Measurements from ENCODE around the gene SBF2.

Gene SBF2

DNA sequence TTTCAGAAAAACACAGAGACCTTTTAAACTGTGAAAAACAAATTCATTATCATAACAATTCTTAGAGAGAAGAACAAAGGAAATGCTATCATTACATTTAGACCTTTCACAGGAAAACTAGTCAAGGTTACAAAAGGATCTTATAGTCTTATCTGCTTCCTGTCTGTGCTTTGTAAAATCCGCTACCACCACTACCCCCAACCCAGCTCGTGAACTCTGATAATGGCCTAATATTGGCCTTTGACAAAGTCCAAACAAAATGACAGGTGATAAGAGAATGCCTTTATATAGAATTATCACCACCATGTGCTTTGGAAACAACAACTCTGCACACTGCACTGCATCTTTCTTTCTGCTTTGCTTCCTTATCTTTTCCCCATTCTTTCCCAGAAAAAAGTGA, 272.5 kb downstream of the SBF2 start:
- FAIRE-seq (no peak), DNase-seq (ENCODE audit: insufficient read length, low spot score) (no peak)
- no peak for TF ChIP-seq POLR2AphosphoS5 (IDR thresholded peaks at IDR 0.05; ENCODE audit: low read depth, low read length)
- no peak for TF ChIP-seq SPI1 (IDR thresholded peaks at IDR 0.05; ENCODE audit: low read depth, low read length)
- TF ChIP-seq POLR2A (IDR thresholded peaks at IDR 0.05; ENCODE audit: low read depth, low read length), result no peak
- no peak for TF ChIP-seq TAF1 (IDR thresholded peaks at IDR 0.05; ENCODE audit: low read depth, low read length)
- TF ChIP-seq POU2F2 (IDR thresholded peaks at IDR 0.05; ENCODE audit: low read depth, low read length), result no peak
- no peak for TF ChIP-seq PAX5 (IDR thresholded peaks at IDR 0.05; ENCODE audit: insufficient read depth, low read length, severe bottlenecking)

DNA sequence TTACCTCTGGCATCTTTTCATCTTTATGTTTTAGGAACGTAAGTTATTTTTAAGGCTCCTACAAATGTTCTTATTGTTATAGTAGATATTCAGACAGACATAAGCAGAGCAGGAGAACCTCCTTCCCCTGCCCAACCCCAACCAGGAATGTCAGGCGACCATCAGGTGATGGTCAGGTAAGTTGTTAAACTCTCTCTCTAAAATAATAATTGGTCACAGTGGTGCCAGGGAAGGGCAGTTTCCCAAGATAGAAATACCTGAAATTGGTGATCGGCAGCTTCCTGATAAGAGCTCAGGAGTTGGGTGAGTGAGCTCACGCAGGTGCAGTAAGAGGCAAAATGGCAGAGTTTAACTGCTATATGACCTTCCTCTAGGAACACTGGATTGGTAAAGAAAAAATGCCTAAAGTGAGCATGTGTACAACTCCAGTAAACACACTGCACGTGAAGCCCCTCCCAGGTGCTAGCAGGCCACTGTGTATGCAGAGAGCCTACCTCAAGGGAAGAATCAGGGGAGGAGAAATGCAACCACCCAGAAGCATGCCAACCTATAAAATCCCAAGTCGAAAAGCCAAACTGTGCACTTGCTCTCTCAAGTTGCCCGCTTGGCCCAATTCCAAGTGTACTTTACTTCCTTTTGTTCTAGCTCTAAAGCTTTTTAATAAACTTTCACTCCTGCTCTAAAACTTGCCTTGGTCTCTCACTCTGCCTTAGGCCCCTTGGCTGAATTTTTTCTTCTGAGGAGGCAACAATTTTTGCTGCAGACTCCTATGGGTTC, 273.9 kb downstream of the SBF2 start:
- TF ChIP-seq POLR2A (IDR thresholded peaks at IDR 0.05; ENCODE audit: low read depth, low read length) (no peak), POU2F2 (IDR thresholded peaks at IDR 0.05; ENCODE audit: low read depth, low read length) (no peak), PAX5 (IDR thresholded peaks at IDR 0.05; ENCODE audit: insufficient read depth, low read length, severe bottlenecking) (no peak), SPI1 (IDR thresholded peaks at IDR 0.05; ENCODE audit: low read depth, low read length) (no peak), TAF1 (IDR thresholded peaks at IDR 0.05; ENCODE audit: low read depth, low read length) (no peak), POLR2AphosphoS5 (IDR thresholded peaks at IDR 0.05; ENCODE audit: low read depth, low read length) (no peak)
- DNase-seq (ENCODE audit: insufficient read length, low spot score) (no peak), FAIRE-seq (no peak)

DNA sequence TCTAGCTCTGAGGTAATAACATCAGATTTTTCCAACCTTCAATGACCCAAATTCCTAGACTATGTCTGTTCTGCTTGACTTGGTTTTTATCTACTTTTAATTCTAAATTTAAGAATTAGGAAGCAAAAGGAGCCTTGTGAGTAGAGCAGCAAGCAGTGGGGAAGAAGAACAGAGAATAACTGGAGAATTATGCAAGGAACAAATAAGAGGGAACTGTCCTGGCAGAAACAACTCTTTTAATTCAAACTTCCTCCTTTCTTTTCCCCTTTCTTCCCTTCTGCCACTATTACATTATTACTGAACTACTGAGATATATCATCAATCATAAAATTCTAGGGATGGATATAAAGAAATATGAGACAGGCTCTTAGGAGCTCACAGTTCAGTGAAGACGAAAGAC, 276.1 kb downstream of the SBF2 start:
- DNase-seq (ENCODE audit: insufficient read length, low spot score) (no peak), FAIRE-seq (no peak)
- TF ChIP-seq POU2F2 (IDR thresholded peaks at IDR 0.05; ENCODE audit: low read depth, low read length) (no peak), POLR2AphosphoS5 (IDR thresholded peaks at IDR 0.05; ENCODE audit: low read depth, low read length) (no peak), PAX5 (IDR thresholded peaks at IDR 0.05; ENCODE audit: insufficient read depth, low read length, severe bottlenecking) (no peak), SPI1 (IDR thresholded peaks at IDR 0.05; ENCODE audit: low read depth, low read length) (no peak), POLR2A (IDR thresholded peaks at IDR 0.05; ENCODE audit: low read depth, low read length) (no peak), TAF1 (IDR thresholded peaks at IDR 0.05; ENCODE audit: low read depth, low read length) (no peak)

DNA sequence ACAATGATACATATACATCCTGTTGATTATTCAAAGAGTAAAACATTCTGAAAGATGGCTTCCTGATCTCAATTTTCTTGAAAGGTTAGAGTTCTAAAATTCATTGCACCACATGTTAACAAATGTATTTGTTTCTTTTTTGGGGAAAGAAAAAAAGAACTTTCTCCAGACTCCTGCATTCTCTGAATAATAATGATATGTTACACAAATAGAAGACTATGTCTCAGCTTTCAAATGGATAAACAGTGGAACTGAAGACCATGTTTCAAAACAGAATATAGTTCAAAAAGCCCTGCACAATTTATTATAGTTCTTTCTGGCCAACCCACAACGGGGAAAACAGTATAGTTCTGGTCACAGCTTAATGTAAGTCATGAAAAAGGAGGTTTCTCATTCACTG, 277.0 kb downstream of the SBF2 start:
- DNase-seq (ENCODE audit: insufficient read length, low spot score) (no peak), FAIRE-seq (no peak)
- no peak for TF ChIP-seq POLR2A (IDR thresholded peaks at IDR 0.05; ENCODE audit: low read depth, low read length)
- TF ChIP-seq POU2F2 (IDR thresholded peaks at IDR 0.05; ENCODE audit: low read depth, low read length), result no peak
- TF ChIP-seq POLR2AphosphoS5 (IDR thresholded peaks at IDR 0.05; ENCODE audit: low read depth, low read length), result no peak
- no peak for TF ChIP-seq TAF1 (IDR thresholded peaks at IDR 0.05; ENCODE audit: low read depth, low read length)
- no peak for TF ChIP-seq SPI1 (IDR thresholded peaks at IDR 0.05; ENCODE audit: low read depth, low read length)
- TF ChIP-seq PAX5 (IDR thresholded peaks at IDR 0.05; ENCODE audit: insufficient read depth, low read length, severe bottlenecking), result no peak

DNA sequence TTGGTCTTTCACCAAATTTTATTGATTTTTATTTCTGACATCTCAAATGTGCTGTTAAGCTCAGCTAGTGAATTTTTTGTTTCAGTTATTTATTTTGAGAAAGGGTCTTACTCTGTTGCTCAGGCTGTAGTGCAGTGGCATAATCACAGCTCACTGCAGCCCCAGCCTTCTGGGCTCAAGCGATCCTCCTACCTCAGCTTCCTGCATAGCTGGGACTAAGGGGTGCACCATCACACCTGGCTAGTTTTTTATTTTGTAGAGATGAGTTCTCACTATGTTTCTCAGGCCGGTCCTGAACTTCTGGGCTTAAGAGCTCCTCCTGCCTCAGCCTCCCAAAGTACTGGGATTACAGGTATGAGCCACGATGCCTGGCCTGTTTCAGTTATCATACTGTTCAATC, 282.0 kb downstream of the SBF2 start:
- no peak for DNase-seq (ENCODE audit: insufficient read length, low spot score)
- FAIRE-seq, result no peak
- TF ChIP-seq PAX5 (IDR thresholded peaks at IDR 0.05; ENCODE audit: insufficient read depth, low read length, severe bottlenecking), result no peak
- TF ChIP-seq TAF1 (IDR thresholded peaks at IDR 0.05; ENCODE audit: low read depth, low read length), result no peak
- no peak for TF ChIP-seq SPI1 (IDR thresholded peaks at IDR 0.05; ENCODE audit: low read depth, low read length)
- TF ChIP-seq POLR2AphosphoS5 (IDR thresholded peaks at IDR 0.05; ENCODE audit: low read depth, low read length), result no peak

DNA sequence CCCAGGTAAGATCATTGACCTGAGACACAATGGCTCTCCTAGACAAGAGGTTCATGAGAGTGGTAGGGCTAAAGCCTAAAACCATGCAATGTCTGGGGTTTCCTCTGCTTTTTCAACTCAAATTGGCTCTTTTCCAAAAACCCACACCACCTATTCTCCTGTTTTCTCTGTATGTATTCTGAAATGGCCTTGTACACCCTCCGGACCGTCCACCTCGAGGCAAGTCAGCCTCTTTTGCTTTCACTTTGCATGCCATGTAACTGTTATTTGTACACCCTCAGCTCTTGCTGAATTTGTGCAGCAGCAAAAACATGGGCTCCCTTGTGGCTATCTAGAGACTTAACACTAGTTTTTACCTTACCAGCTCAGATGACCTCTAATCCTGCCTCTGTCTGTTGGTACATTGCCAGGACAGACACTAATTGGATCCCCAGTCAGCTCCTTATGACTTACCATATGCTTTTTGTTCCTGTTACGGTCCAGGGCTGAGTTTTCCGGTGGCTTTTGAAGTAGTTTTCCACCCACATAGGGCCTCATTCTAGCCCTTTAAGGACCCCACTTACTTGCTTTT, 288.0 kb downstream of the SBF2 start:
- FAIRE-seq (no peak), DNase-seq (ENCODE audit: insufficient read length, low spot score) (no peak)

DNA sequence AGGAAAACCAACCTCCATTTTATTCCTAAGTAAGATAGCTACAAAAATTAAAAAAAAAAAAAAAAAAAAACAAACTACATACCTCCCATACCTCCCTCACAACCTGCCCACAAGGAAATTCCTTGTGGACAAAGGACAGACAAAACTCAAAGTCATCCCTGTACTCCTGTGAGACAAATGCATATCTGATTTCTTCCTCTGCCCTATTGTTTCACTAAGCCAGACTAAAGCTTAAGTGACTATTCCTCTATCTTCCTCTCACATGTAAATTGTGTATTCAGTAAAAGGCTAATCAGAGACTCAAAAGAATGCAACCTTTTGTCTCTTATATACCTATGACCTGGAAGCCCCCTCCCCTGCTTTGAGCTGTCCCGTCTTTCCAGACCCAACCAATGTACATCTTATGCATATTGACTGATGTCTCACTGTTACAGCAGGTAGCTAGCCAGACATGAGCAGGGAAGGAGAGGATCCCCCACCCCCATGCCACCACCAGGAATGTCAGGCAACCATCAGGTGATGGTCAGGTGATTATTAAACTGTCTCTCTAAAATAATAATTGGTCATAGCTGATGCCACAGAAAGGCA, 289.4 kb downstream of the SBF2 start:
- FAIRE-seq (no peak), DNase-seq (ENCODE audit: insufficient read length, low spot score) (no peak)
- no peak for TF ChIP-seq POLR2A (IDR thresholded peaks at IDR 0.05; ENCODE audit: low read depth, low read length)
- TF ChIP-seq TAF1 (IDR thresholded peaks at IDR 0.05; ENCODE audit: low read depth, low read length), result no peak
- no peak for TF ChIP-seq PAX5 (IDR thresholded peaks at IDR 0.05; ENCODE audit: insufficient read depth, low read length, severe bottlenecking)
- TF ChIP-seq POU2F2 (IDR thresholded peaks at IDR 0.05; ENCODE audit: low read depth, low read length), result no peak
- TF ChIP-seq SPI1 (IDR thresholded peaks at IDR 0.05; ENCODE audit: low read depth, low read length), result no peak
- no peak for TF ChIP-seq POLR2AphosphoS5 (IDR thresholded peaks at IDR 0.05; ENCODE audit: low read depth, low read length)

More for the DNA sequence above, 288.0 kb downstream of the SBF2 start:
- no peak for TF ChIP-seq SPI1 (IDR thresholded peaks at IDR 0.05; ENCODE audit: low read depth, low read length)
- TF ChIP-seq TAF1 (IDR thresholded peaks at IDR 0.05; ENCODE audit: low read depth, low read length), result no peak
- TF ChIP-seq POLR2A (IDR thresholded peaks at IDR 0.05; ENCODE audit: low read depth, low read length), result no peak
- no peak for TF ChIP-seq POLR2AphosphoS5 (IDR thresholded peaks at IDR 0.05; ENCODE audit: low read depth, low read length)
- TF ChIP-seq PAX5 (IDR thresholded peaks at IDR 0.05; ENCODE audit: insufficient read depth, low read length, severe bottlenecking), result no peak
- TF ChIP-seq POU2F2 (IDR thresholded peaks at IDR 0.05; ENCODE audit: low read depth, low read length), result no peak

DNA sequence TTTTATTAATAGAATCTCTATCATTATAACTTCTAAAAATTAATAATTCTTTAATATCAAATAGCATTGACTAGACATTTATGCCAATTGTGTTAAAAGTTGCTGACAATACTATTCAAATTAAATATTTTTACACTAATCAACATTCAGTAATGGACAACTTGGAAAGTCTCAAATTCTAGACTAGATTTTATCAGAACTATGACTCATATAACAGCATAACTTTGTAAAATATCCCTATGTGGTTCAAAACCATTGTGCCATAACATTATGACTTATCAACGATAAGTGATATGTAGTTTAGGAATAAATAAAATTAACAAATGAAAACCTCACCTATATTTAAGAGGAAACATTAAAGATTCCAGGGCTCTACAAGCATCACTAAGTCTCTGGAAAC, 291.8 kb downstream of the SBF2 start:
- TF ChIP-seq TAF1 (IDR thresholded peaks at IDR 0.05; ENCODE audit: low read depth, low read length), result no peak
- no peak for TF ChIP-seq POLR2AphosphoS5 (IDR thresholded peaks at IDR 0.05; ENCODE audit: low read depth, low read length)
- TF ChIP-seq POLR2A (IDR thresholded peaks at IDR 0.05; ENCODE audit: low read depth, low read length), result no peak
- TF ChIP-seq PAX5 (IDR thresholded peaks at IDR 0.05; ENCODE audit: insufficient read depth, low read length, severe bottlenecking), result no peak
- no peak for TF ChIP-seq POU2F2 (IDR thresholded peaks at IDR 0.05; ENCODE audit: low read depth, low read length)
- no peak for TF ChIP-seq SPI1 (IDR thresholded peaks at IDR 0.05; ENCODE audit: low read depth, low read length)
- FAIRE-seq (no peak), DNase-seq (ENCODE audit: insufficient read length, low spot score) (no peak)

DNA sequence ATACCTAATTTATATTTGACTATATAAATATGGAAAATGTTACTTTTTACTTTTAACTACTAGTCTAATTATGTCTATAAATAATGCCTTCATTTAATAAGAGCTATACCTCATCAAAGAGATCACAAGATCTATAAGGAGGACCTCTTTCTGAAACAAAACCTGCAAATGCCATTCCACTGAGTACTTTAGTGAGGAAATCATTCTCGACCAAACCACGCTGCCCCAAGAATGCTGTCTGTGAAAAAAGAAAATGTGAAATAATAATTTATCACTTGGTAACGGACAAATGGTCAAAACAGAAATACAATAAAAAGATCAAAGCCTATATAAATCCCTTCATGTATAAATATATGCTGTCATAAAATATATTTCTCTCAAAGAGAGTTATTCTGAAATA, 301.7 kb downstream of the SBF2 start:
- FAIRE-seq (no peak), DNase-seq (ENCODE audit: insufficient read length, low spot score) (no peak)
- no peak for TF ChIP-seq TAF1 (IDR thresholded peaks at IDR 0.05; ENCODE audit: low read depth, low read length)
- TF ChIP-seq POLR2AphosphoS5 (IDR thresholded peaks at IDR 0.05; ENCODE audit: low read depth, low read length), result no peak
- no peak for TF ChIP-seq POU2F2 (IDR thresholded peaks at IDR 0.05; ENCODE audit: low read depth, low read length)
- TF ChIP-seq SPI1 (IDR thresholded peaks at IDR 0.05; ENCODE audit: low read depth, low read length), result no peak
- TF ChIP-seq PAX5 (IDR thresholded peaks at IDR 0.05; ENCODE audit: insufficient read depth, low read length, severe bottlenecking), result no peak
- no peak for TF ChIP-seq POLR2A (IDR thresholded peaks at IDR 0.05; ENCODE audit: low read depth, low read length)
